ENCODE measurements around the gene ZNF503.

ZNF503 gene

GRCh38 chr10:75410132-75411005 is 8.8 kb upstream of the ZNF503 start:
- H3K4me3 ChIP-seq (ENCODE audit: low read depth, low read length) = no peak overlapping the region
- no peak for DNase-seq (ENCODE audit: low read depth)
- TF ChIP-seq, protein P1, sequence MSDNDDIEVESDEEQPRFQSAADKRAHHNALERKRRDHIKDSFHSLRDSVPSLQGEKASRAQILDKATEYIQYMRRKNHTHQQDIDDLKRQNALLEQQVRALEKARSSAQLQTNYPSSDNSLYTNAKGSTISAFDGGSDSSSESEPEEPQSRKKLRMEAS (IDR thresholded peaks at IDR 0.05; ENCODE audit: low read depth, low read length) = no peak; the same call in 1 of the 2 replicates
- TF ChIP-seq, protein P2, sequence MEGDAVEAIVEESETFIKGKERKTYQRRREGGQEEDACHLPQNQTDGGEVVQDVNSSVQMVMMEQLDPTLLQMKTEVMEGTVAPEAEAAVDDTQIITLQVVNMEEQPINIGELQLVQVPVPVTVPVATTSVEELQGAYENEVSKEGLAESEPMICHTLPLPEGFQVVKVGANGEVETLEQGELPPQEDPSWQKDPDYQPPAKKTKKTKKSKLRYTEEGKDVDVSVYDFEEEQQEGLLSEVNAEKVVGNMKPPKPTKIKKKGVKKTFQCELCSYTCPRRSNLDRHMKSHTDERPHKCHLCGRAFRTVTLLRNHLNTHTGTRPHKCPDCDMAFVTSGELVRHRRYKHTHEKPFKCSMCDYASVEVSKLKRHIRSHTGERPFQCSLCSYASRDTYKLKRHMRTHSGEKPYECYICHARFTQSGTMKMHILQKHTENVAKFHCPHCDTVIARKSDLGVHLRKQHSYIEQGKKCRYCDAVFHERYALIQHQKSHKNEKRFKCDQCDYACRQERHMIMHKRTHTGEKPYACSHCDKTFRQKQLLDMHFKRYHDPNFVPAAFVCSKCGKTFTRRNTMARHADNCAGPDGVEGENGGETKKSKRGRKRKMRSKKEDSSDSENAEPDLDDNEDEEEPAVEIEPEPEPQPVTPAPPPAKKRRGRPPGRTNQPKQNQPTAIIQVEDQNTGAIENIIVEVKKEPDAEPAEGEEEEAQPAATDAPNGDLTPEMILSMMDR (IDR thresholded peaks at IDR 0.05; ENCODE audit: low read depth, low read length) = no peak
- TF ChIP-seq MYC (IDR thresholded peaks at IDR 0.05; ENCODE audit: low read depth, low read length) (no peak; the same call in 1 of the 2 replicates), POLR2A (IDR thresholded peaks at IDR 0.05; ENCODE audit: extremely low read depth, insufficient read length) (no peak)

- H3K4me3 ChIP-seq (ENCODE audit: low read depth, low read length) = peak overlapping the region; percentile 77
- TF ChIP-seq MYC (IDR thresholded peaks at IDR 0.05; ENCODE audit: low read depth, low read length) (peak; percentile 51), POLR2A (IDR thresholded peaks at IDR 0.05; ENCODE audit: extremely low read depth, insufficient read length) (peak; percentile 22)
- TF ChIP-seq, protein P2 (IDR thresholded peaks at IDR 0.05; ENCODE audit: low read depth, low read length) = no peak
- TF ChIP-seq, protein P1 (IDR thresholded peaks at IDR 0.05; ENCODE audit: low read depth, low read length) = 0 out of 2 replicates have a peak, but pooled peaks have one; percentile 22
- DNase-seq (ENCODE audit: low read depth) = peak; percentile 91
Measured at GRCh38 chr10:75408911-75409885, 7.6 kb upstream of the ZNF503 start.

DNA sequence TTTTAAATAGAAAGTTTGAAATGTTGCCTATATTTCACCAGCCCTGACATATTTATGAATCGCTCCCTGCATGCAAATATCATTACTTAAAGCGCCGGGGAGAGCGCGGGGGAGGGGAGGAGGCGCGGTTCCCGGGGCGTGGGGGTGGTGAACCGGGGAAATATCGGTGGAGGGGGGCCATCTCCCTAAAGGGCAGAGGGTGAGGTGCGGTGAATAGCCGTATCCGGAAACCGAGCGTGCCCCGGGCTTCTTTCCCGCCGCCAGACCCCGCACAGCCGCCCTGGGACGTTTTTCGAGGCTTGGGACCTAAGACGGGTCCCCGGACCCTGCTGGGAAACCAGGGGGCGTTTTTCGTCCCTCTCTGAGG is 6.9 kb upstream of the ZNF503 start:
- peak overlapping the region; percentile 77 for H3K4me3 ChIP-seq (ENCODE audit: low read depth, low read length)
- peak; percentile 59 for DNase-seq (ENCODE audit: low read depth)
- no peak for TF ChIP-seq POLR2A (IDR thresholded peaks at IDR 0.05; ENCODE audit: extremely low read depth, insufficient read length)
- TF ChIP-seq, protein P2 (IDR thresholded peaks at IDR 0.05; ENCODE audit: low read depth, low read length) = no peak
- TF ChIP-seq, protein P1 (IDR thresholded peaks at IDR 0.05; ENCODE audit: low read depth, low read length) = no peak
- TF ChIP-seq MYC (IDR thresholded peaks at IDR 0.05; ENCODE audit: low read depth, low read length) = no peak

DNA sequence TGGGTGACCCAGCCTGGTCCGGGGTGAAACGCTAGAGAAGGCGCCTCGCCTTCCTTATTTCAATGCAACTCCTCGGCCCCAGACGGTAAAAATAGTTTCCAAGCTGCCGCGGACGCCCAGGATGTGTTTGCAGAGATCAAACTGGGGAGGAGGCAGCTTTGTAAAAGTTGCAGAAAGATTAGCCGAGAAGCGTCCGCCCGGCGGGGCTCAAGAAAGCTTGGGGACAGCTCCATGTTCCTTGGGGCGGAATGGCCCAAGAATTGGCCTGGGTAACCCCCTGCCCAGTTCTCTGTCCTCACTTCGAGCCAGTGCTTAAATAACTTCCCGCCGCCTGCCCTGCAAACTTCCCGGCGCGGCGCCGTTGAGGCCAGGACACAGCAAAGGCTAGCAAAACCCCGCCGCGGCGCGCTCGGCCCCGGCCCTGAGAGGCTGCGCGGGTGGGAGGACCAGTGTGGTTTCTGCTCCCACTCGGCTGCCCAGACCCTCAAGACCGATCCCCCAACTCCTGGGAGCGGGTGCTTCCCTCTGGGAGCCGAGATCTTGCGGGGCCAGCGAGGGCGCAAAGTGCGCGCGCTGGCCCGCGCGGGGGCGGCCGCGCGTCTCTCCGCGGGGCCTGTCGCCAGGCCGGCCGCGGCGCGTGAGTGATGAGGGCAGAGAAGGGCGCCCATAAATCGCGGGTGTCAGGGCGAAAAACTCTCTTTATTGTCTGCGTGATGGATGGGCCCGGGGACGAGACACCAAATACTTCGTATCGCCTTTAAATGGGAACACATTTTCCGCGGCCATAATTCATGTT is 6.3 kb upstream of the ZNF503 start:
- H3K4me3 ChIP-seq (ENCODE audit: low read depth, low read length) = peak overlapping the region; percentile 77
- peak; percentile 63 for DNase-seq (ENCODE audit: low read depth)
- TF ChIP-seq, protein P2 (IDR thresholded peaks at IDR 0.05; ENCODE audit: low read depth, low read length) = peak; percentile 0
- TF ChIP-seq, protein P1 (IDR thresholded peaks at IDR 0.05; ENCODE audit: low read depth, low read length) = no peak

DNA sequence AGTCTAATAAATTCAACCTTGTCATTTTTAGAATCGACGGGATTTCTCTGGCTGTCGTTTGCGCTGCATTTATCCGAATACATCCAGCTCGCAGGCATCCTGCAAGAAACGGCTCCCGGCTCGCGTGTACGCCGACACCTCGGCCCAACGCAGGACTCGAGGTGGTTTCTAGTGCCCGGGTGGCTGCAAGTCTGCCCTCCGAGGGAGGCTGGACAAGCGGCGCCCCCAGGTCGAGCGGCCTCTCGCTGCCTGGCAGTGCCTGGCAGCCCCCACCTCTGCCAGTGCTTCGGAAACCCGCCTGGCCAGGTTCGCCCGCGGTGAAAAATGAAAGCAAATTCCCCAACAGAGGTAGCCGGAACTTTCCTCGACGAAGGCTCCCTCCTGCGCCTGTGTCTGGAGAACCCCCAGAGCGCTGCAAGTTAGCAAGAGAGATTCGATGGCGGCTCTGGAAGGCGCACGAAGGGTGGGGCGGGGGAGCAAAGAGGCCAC is 5.7 kb upstream of the ZNF503 start:
- H3K4me3 ChIP-seq (ENCODE audit: low read depth, low read length) = no peak overlapping the region
- no peak for DNase-seq (ENCODE audit: low read depth)
- no peak for TF ChIP-seq MYC (IDR thresholded peaks at IDR 0.05; ENCODE audit: low read depth, low read length)
- TF ChIP-seq, protein P1 (IDR thresholded peaks at IDR 0.05; ENCODE audit: low read depth, low read length) = no peak
- TF ChIP-seq POLR2A (IDR thresholded peaks at IDR 0.05; ENCODE audit: extremely low read depth, insufficient read length) = no peak
- TF ChIP-seq, protein P2 (IDR thresholded peaks at IDR 0.05; ENCODE audit: low read depth, low read length) = no peak

All from NB4 (cell line).